H1 (cell line): Measurements from ENCODE around the gene PHF23. TPM values are rescaled to one million over a fixed set of nuclear protein-coding genes. Genes with fewer than 3 reads are reported as not detected.
A peak's percentile ranks its signal among the peaks of the same experiment; 100 is the strongest.

ENCODE experiments used
- BRCA1 ChIP-seq: IDR thresholded peaks from 2 replicates; pipeline ENCODE4 v1.6.1; 2012; ENCODE audit warnings: low read depth, low read length, improper control_type of control experiment
- EZH2 ChIP-seq: fragments of 200-600 bp; sonication (generic); IDR thresholded peaks from 2 replicates; pipeline ENCODE4 v1.7.1; 2012; ENCODE audit warnings: low read depth, mild to moderate bottlenecking, moderate library complexity, low read length, inconsistent platforms; ENCODE audit not compliant: severe bottlenecking
- MAFK ChIP-seq: IDR thresholded peaks from 2 replicates; pipeline ENCODE4 v1.6.1; 2012; ENCODE audit warnings: low read depth, mild to moderate bottlenecking, improper control_type of control experiment, low read length
- PHF8 ChIP-seq: fragments of 200-600 bp; sonication (generic); conservative IDR thresholded peaks from 2 replicates; pipeline ENCODE4 v1.7.1; 2012; ENCODE audit warnings: low read depth, mild to moderate bottlenecking, inconsistent platforms, low read length, moderate library complexity
- POLR2AphosphoS5 ChIP-seq: IDR thresholded peaks from 2 replicates; pipeline ENCODE4 v1.6.1; 2011; ENCODE audit warnings: low read depth, low read length
- RFX5 ChIP-seq: IDR thresholded peaks from 2 replicates; pipeline ENCODE4 v1.6.1; 2011; ENCODE audit warnings: low read depth, low read length, improper control_type of control experiment, borderline replicate concordance
- SAP30 ChIP-seq: fragments of 300-600 bp; sonication (generic); IDR thresholded peaks from 2 replicates; pipeline ENCODE4 v1.7.1; 2012; ENCODE audit warnings: low read length, moderate library complexity, mild to moderate bottlenecking, inconsistent platforms; ENCODE audit not compliant: insufficient read depth, insufficient replicate concordance
- SP2 ChIP-seq: IDR thresholded peaks from 2 replicates; pipeline ENCODE4 v1.6.1; 2012; ENCODE audit warnings: mild to moderate bottlenecking, low read length, inconsistent platforms
- SUZ12 ChIP-seq: fragments of 200-600 bp; sonication (generic); IDR thresholded peaks from 2 replicates; pipeline ENCODE4 v1.6.1; 2012; ENCODE audit warnings: mild to moderate bottlenecking, inconsistent platforms, low read length, moderate library complexity, mixed read lengths
- TAF7 ChIP-seq: optimal IDR thresholded peaks from 2 replicates; pipeline ENCODE3; 2011; ENCODE audit warnings: low read depth, mild to moderate bottlenecking, inconsistent platforms, low read length, moderate library complexity, borderline replicate concordance
- TEAD4 ChIP-seq: IDR thresholded peaks from 2 replicates; pipeline ENCODE4 v1.6.1; 2012; ENCODE audit warnings: low read depth, low read length, inconsistent platforms, mixed read lengths
- YY1 ChIP-seq: IDR thresholded peaks from 2 replicates; pipeline ENCODE4 v1.6.1; 2011; ENCODE audit warnings: low read depth, mild to moderate bottlenecking, low read length
- polyA plus RNA-seq, 7 experiments: library from polyadenylated mRNA; depleted of rRNA in 3 of 7; stranded (reverse) in 5 of 7; unstranded in 2 of 7; fragments of >200 nt in 5 of 7; fragments of 200-250 nt in 2 of 7; gene quantifications; 1 replicate in 5 of 7; 2 replicates in 1 of 7; 4 replicates in 1 of 7; pipeline versions ENCODE4 v1.2.1 to v1.2.3, GENCODE V29; 2011 to 2013; ENCODE audit warnings: missing spikeins in 2 of 7, mixed read lengths in 2 of 7
- total RNA-seq: library from RNA; stranded (reverse); fragmentation: NEBNext Ultra II Directional; extraction: Animal tissue kit (Norgen Biotek cat#: 25700); gene quantifications from 2 replicates; pipeline ENCODE4 v1.2.1, GENCODE V29; 2021
- TF ChIP-seq, protein P1 (sequence below): IDR thresholded peaks from 2 replicates; pipeline ENCODE4 v1.6.1; 2012; ENCODE audit warnings: inconsistent platforms
- TF ChIP-seq, protein P2 (sequence below), 3 experiments: IDR thresholded peaks; 1 replicate in 2 of 3; 2 replicates in 1 of 3; pipeline versions ENCODE4 v1.5.1 to v1.6.1; 2011; ENCODE audit warnings: low read length in 3 of 3, mild to moderate bottlenecking in 3 of 3, inconsistent platforms in 2 of 3, low read depth in 1 of 3, moderate library complexity in 1 of 3; ENCODE audit not compliant: insufficient read depth in 1 of 3; ENCODE audit errors: control extremely low read depth in 1 of 3
- TF ChIP-seq, protein P3 (sequence below): IDR thresholded peaks from 2 replicates; pipeline ENCODE4 v1.6.1; 2012; ENCODE audit warnings: low read length, inconsistent platforms
- TF ChIP-seq, protein P4 (sequence below): IDR thresholded peaks from 2 replicates; pipeline ENCODE4 v1.6.1; 2012; ENCODE audit warnings: inconsistent platforms
- TF ChIP-seq, protein P5 (sequence below): IDR thresholded peaks from 2 replicates; pipeline ENCODE4 v1.6.1; 2011; ENCODE audit warnings: low read depth, mild to moderate bottlenecking, low read length; ENCODE audit not compliant: insufficient read depth

PHF23 gene
- total and polyA plus RNA-seq, 2 of the 8 experiments (the other 6 are each of a cell fraction or from before 2014, with no cell fraction given) = 47.5 to 62.8 TPM

DNA sequence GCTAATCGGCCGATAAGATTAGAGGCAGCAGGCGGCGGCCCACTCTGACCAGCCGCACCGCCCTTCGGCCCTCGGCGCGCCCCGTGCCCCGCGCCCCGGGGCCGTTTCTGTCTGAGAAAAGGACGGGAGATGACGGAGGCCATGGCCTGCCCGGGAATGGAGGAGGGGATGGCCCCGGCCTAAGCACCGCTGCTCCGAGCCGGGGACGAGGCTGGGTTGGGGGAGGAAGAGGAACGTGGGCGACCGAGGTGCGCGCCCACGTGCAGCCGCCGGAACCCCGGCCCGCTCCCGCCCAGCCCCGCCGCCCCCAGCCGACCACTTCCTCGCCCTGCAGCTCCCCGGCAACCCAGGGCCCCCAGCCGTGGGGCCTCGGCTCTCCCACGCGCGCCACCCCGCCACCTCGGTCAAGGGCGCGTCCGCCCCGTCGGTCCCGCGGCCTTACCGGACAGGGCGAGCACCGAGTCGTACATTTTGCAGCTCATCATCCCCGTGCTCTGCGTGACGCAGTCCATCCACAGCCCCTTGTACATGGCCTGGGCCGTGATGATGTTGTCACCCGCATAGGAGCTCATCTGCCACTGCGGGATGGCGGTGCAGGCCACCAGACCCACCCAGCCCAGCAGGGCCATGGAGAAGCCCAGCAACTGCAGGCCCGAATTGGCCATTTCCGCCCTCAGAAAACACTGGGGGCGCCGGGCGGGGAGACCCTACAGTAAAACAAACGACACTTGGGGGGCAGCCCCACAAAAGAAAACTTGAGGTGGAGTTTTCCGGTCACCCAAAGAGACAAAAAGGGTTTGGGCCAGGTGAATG lies 22.3 kb upstream of the PHF23 start (continued):
- TF ChIP-seq, protein P1, sequence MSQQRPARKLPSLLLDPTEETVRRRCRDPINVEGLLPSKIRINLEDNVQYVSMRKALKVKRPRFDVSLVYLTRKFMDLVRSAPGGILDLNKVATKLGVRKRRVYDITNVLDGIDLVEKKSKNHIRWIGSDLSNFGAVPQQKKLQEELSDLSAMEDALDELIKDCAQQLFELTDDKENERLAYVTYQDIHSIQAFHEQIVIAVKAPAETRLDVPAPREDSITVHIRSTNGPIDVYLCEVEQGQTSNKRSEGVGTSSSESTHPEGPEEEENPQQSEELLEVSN = no peak
- TF ChIP-seq, protein P2, sequence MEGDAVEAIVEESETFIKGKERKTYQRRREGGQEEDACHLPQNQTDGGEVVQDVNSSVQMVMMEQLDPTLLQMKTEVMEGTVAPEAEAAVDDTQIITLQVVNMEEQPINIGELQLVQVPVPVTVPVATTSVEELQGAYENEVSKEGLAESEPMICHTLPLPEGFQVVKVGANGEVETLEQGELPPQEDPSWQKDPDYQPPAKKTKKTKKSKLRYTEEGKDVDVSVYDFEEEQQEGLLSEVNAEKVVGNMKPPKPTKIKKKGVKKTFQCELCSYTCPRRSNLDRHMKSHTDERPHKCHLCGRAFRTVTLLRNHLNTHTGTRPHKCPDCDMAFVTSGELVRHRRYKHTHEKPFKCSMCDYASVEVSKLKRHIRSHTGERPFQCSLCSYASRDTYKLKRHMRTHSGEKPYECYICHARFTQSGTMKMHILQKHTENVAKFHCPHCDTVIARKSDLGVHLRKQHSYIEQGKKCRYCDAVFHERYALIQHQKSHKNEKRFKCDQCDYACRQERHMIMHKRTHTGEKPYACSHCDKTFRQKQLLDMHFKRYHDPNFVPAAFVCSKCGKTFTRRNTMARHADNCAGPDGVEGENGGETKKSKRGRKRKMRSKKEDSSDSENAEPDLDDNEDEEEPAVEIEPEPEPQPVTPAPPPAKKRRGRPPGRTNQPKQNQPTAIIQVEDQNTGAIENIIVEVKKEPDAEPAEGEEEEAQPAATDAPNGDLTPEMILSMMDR (IDR thresholded peaks at IDR 0.05; ENCODE audit: control extremely low read depth in 1 of 3, insufficient read depth in 1 of 3, low read depth in 1 of 3, low read length in 3 of 3) = no peak
- no peak for TF ChIP-seq YY1
- no peak for TF ChIP-seq RFX5
- peak; percentile 68 for TF ChIP-seq SAP30
- TF ChIP-seq, protein P3, sequence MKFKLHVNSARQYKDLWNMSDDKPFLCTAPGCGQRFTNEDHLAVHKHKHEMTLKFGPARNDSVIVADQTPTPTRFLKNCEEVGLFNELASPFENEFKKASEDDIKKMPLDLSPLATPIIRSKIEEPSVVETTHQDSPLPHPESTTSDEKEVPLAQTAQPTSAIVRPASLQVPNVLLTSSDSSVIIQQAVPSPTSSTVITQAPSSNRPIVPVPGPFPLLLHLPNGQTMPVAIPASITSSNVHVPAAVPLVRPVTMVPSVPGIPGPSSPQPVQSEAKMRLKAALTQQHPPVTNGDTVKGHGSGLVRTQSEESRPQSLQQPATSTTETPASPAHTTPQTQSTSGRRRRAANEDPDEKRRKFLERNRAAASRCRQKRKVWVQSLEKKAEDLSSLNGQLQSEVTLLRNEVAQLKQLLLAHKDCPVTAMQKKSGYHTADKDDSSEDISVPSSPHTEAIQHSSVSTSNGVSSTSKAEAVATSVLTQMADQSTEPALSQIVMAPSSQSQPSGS = no peak
- TF ChIP-seq PHF8 = no peak; the same call in none of the 2 replicates
- TF ChIP-seq EZH2 = no peak
- TF ChIP-seq BRCA1 = no peak
- no peak for TF ChIP-seq SP2
- TF ChIP-seq, protein P4, sequence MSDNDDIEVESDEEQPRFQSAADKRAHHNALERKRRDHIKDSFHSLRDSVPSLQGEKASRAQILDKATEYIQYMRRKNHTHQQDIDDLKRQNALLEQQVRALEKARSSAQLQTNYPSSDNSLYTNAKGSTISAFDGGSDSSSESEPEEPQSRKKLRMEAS = peak; percentile 21
- TF ChIP-seq, protein P5, sequence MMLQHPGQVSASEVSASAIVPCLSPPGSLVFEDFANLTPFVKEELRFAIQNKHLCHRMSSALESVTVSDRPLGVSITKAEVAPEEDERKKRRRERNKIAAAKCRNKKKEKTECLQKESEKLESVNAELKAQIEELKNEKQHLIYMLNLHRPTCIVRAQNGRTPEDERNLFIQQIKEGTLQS = no peak
- TF ChIP-seq TAF7 = peak; percentile 70
- peak; percentile 99 for TF ChIP-seq POLR2AphosphoS5
- TF ChIP-seq TEAD4 = no peak
- TF ChIP-seq MAFK = no peak
- no peak for TF ChIP-seq SUZ12
